Measurements from ENCODE around the gene SMAP1. TPM values are rescaled to one million over a fixed set of nuclear protein-coding genes. Genes with fewer than 3 reads are reported as not detected.

Gene SMAP1
- polyA plus RNA-seq, 3 donors = 12.6 to 22.1 (median 20.3) TPM

DNA sequence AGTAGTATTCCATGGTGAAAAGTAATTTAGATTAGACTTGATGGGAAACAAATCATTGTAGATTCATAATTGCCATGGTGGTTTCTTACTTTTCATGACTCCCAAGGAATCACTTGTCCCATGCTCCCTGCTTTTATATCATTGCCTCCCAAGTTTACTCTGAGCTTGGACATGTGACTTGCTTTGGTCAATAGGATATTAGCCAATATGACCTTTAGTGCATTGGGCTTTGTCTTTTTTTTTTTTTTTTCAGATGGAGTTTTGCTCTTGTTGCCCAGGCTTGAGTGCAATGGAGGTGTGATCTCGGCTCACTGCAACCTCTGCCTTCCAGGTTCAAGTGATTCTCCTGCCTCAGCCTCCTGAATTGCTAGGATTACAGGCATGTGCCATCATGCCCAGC is 15.5 kb upstream of the SMAP1 start:
- no peak overlapping the region for H3K9ac ChIP-seq (ENCODE audit: insufficient read depth, low read length, poor library complexity, severe bottlenecking)
- H3K4me3 Mint-ChIP-seq = no peak overlapping the region
- H2AFZ ChIP-seq (ENCODE audit: insufficient read depth, low read depth, low read length, poor library complexity, severe bottlenecking) = no peak overlapping the region
- no peaks in the 10 kb centered on the region for H3K36me3 Mint-ChIP-seq
- H3K4me1 Mint-ChIP-seq = no peaks in the 10 kb centered on the region
- H4K20me1 ChIP-seq (ENCODE audit: insufficient read depth, low read length) = no peaks in the 10 kb centered on the region
- H3K79me2 ChIP-seq (ENCODE audit: insufficient read depth, low read length) = no peaks in the 10 kb centered on the region
- no peak overlapping the region for H3K4me2 ChIP-seq (replicated peaks; ENCODE audit: extremely low read depth, low read length, poor library complexity, severe bottlenecking)
- H3K9me3 ChIP-seq (replicated peaks in 1 of 2; ENCODE audit: control insufficient read depth in 1 of 2, insufficient read depth in 1 of 2, low read length in 2 of 2) = no peaks in the 10 kb centered on the region
- intact Hi-C loops (cut with micrococcal nuclease) = no loop called here
- no peak for DNase-seq
- H3K4me1 ChIP-seq (ENCODE audit: control insufficient read depth in 1 of 2, insufficient read depth in 2 of 2, low read length in 2 of 2) = no peaks in the 10 kb centered on the region
- H3K27ac Mint-ChIP-seq = no peak overlapping the region
- H3K9me3 Mint-ChIP-seq = peaks cover 0 to 4% (median 2%) of the 10 kb centered on the region in 7 donors
- TF ChIP-seq, protein P1, sequence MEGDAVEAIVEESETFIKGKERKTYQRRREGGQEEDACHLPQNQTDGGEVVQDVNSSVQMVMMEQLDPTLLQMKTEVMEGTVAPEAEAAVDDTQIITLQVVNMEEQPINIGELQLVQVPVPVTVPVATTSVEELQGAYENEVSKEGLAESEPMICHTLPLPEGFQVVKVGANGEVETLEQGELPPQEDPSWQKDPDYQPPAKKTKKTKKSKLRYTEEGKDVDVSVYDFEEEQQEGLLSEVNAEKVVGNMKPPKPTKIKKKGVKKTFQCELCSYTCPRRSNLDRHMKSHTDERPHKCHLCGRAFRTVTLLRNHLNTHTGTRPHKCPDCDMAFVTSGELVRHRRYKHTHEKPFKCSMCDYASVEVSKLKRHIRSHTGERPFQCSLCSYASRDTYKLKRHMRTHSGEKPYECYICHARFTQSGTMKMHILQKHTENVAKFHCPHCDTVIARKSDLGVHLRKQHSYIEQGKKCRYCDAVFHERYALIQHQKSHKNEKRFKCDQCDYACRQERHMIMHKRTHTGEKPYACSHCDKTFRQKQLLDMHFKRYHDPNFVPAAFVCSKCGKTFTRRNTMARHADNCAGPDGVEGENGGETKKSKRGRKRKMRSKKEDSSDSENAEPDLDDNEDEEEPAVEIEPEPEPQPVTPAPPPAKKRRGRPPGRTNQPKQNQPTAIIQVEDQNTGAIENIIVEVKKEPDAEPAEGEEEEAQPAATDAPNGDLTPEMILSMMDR (IDR thresholded peaks at IDR 0.05) = no peak
- 100% methylated on average over 1 of the region's 1 CpG for WGBS (ENCODE audit: insufficient coverage)
- peaks cover 2 to 10% (median 2%) of the 10 kb centered on the region in 3 donors for H3K27me3 Mint-ChIP-seq (ENCODE audit: low read depth in 3 of 3)
- no peak overlapping the region for H3K27ac ChIP-seq (ENCODE audit: low read depth in 1 of 2, low read length in 2 of 2)
- no peaks in the 10 kb centered on the region for H3K36me3 ChIP-seq (replicated peaks in 1 of 2; ENCODE audit: control insufficient read depth in 1 of 2, insufficient read depth in 2 of 2, low read length in 2 of 2)
- no peak overlapping the region for H3K4me3 ChIP-seq (replicated peaks in 1 of 3; ENCODE audit: low read depth in 2 of 3, low read length in 3 of 3)
- no peaks in the 10 kb centered on the region for H3K27me3 ChIP-seq (ENCODE audit: control insufficient read depth in 2 of 2, insufficient read depth in 2 of 2, low read length in 2 of 2)

DNA sequence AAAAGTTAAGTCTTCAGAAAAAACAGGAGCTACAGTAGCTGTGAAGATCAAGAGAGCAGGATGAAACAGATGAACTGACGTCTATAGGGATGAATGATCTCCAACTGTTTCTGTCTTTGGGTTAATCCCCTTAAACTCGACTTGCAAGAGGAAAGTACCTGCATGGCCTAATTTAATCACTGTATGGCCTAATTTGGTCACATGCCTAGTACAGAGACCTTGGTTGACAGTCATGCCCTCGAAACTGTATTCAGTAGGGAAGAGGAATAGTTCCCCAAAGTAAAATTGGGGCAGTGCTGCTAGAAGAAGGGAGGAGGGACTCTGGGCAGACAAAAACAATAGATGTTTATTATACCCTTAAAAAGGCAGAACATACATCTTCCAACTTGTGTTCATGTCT is 10.0 kb upstream of the SMAP1 start:
- intact Hi-C loops (cut with micrococcal nuclease) = no loop called here

More for the DNA sequence above, 10.0 kb upstream of the SMAP1 start:
- no peaks in the 10 kb centered on the region for H4K20me1 ChIP-seq (ENCODE audit: insufficient read depth, low read length)
- no peak overlapping the region for H3K4me3 Mint-ChIP-seq
- H3K27me3 Mint-ChIP-seq (ENCODE audit: low read depth in 3 of 3) = peaks cover 6 to 7% (median 6%) of the 10 kb centered on the region in 3 donors
- no peaks in the 10 kb centered on the region for H3K4me1 Mint-ChIP-seq
- H3K79me2 ChIP-seq (ENCODE audit: insufficient read depth, low read length) = no peaks in the 10 kb centered on the region
- H3K9ac ChIP-seq (ENCODE audit: insufficient read depth, low read length, poor library complexity, severe bottlenecking) = no peak overlapping the region
- H3K4me2 ChIP-seq (replicated peaks; ENCODE audit: extremely low read depth, low read length, poor library complexity, severe bottlenecking) = no peak overlapping the region
- no peaks in the 10 kb centered on the region for H3K4me1 ChIP-seq (ENCODE audit: control insufficient read depth in 1 of 2, insufficient read depth in 2 of 2, low read length in 2 of 2)
- H3K27me3 ChIP-seq (ENCODE audit: control insufficient read depth in 2 of 2, insufficient read depth in 2 of 2, low read length in 2 of 2) = peaks cover 0 to 2% of the 10 kb centered on the region in 2 donors
- H3K9me3 ChIP-seq (replicated peaks in 1 of 2; ENCODE audit: control insufficient read depth in 1 of 2, insufficient read depth in 1 of 2, low read length in 2 of 2) = no peaks in the 10 kb centered on the region
- DNase-seq = no peak
- no peaks in the 10 kb centered on the region for H3K36me3 Mint-ChIP-seq
- no peak overlapping the region for H3K4me3 ChIP-seq (replicated peaks in 1 of 3; ENCODE audit: low read depth in 2 of 3, low read length in 3 of 3)
- H2AFZ ChIP-seq (ENCODE audit: insufficient read depth, low read depth, low read length, poor library complexity, severe bottlenecking) = no peak overlapping the region
- H3K9me3 Mint-ChIP-seq = peaks cover 0 to 5% (median 0%) of the 10 kb centered on the region in 7 donors
- no peak overlapping the region for H3K27ac Mint-ChIP-seq
- 93% methylated on average over 2 of the region's 3 CpGs for WGBS (ENCODE audit: insufficient coverage)
- no peak overlapping the region for H3K27ac ChIP-seq (ENCODE audit: low read depth in 1 of 2, low read length in 2 of 2)
- no peaks in the 10 kb centered on the region for H3K36me3 ChIP-seq (replicated peaks in 1 of 2; ENCODE audit: control insufficient read depth in 1 of 2, insufficient read depth in 2 of 2, low read length in 2 of 2)
- TF ChIP-seq, protein P1 (IDR thresholded peaks at IDR 0.05) = no peak
